GM12878 (cell line): Measurements from ENCODE around the gene CTSW. TPM values are rescaled to one million over a fixed set of nuclear protein-coding genes. Genes with fewer than 3 reads are reported as not detected.

Source experiments
- ATAC-seq: fragments of 200-7000 bp; cut with Tn5 transposase; 3 replicates; pipeline ENCODE4 v1.9.1; 2020; ENCODE audit warnings: mild to moderate bottlenecking, moderate library complexity
- BruUV-seq: library from RNA; stranded (reverse); fragments of 400-500 nt; replicated peaks from 2 replicates; lab custom pipeline; 2021; lab: Mats Ljungman, UMichigan
- CTCF ChIA-PET: fragments of 300-600 bp; sonication (Branson Sonifier 250); formaldehyde crosslinking; extraction: SDS; loops from one replicate; lab custom pipeline; 2021; ENCODE audit warnings: inconsistent platforms; lab: Yijun Ruan, JAX
- POLR2A ChIA-PET: fragments of 350-600 bp; formaldehyde crosslinking; extraction: SDS; loops from one replicate; lab custom pipeline; 2021; ENCODE audit warnings: inconsistent platforms; lab: Charles Lee
- RAD21 ChIA-PET: fragments of 300-600 bp; sonication (Branson Sonifier 250); formaldehyde crosslinking; loops from one replicate; lab custom pipeline; 2023; ENCODE audit warnings: antibody characterized with exemption; ENCODE audit not compliant: unreplicated experiment; lab: Charles Lee
- SMC1A ChIA-PET: fragments of 300-600 bp; sonication (Branson Sonifier 250); formaldehyde crosslinking; loops from one replicate; lab custom pipeline; 2023; ENCODE audit not compliant: unreplicated experiment, uncharacterized antibody; lab: Charles Lee
- DNase-seq: peaks from one replicate; pipeline ENCODE4 v3.0.0-alpha.2; 2011; ENCODE audit warnings: low read depth, low spot score
- FAIRE-seq: peaks from 3 replicates; lab custom pipeline; 2011; peaks lifted over from hg19 to GRCh38; lab: Jason Lieb, UNC
- H2AFZ ChIP-seq: 2 replicates; pipeline ENCODE4 v1.6.0; 2011; ENCODE audit warnings: low read depth, low read length, control low read depth; ENCODE audit not compliant: control insufficient read depth
- H3K27ac ChIP-seq: 2 replicates; pipeline ENCODE4 v1.5.1; 2011; ENCODE audit warnings: control low read depth; ENCODE audit not compliant: control insufficient read depth, insufficient read depth
- H3K27me3 ChIP-seq, 2 experiments: replicated peaks in 1 of 2; 2 replicates each; pipeline versions ENCODE4 v1.6.0 to v1.6.1; 2011; ENCODE audit warnings: low read length in 1 of 2; ENCODE audit not compliant: control insufficient read depth in 2 of 2, insufficient read depth in 2 of 2
- H3K36me3 ChIP-seq, 2 experiments: 2 replicates each; pipeline ENCODE4 v1.5.1; 2011; ENCODE audit warnings: low read length in 1 of 2; ENCODE audit not compliant: control insufficient read depth in 2 of 2, insufficient read depth in 2 of 2
- H3K4me1 ChIP-seq: 2 replicates; pipeline ENCODE4 v1.6.1; 2011; ENCODE audit warnings: mild to moderate bottlenecking, low read length, moderate library complexity, mixed read lengths; ENCODE audit not compliant: control insufficient read depth, insufficient read depth
- H3K4me2 ChIP-seq: 2 replicates; pipeline ENCODE4 v1.6.0; 2011; ENCODE audit warnings: control low read depth; ENCODE audit not compliant: control insufficient read depth, insufficient read depth
- H3K4me3 ChIP-seq: fragments of 200-600 bp; sonication (generic); 2 replicates; pipeline ENCODE4 v1.5.1; 2016
- H3K79me2 ChIP-seq: 2 replicates; pipeline ENCODE4 v1.6.0; 2011; ENCODE audit warnings: low read length; ENCODE audit not compliant: control insufficient read depth, insufficient read depth
- H3K9ac ChIP-seq: 2 replicates; pipeline ENCODE4 v1.8.0; 2011; ENCODE audit warnings: low read length, control low read depth, mixed read lengths; ENCODE audit not compliant: control insufficient read depth, insufficient read depth
- H3K9me3 ChIP-seq: replicated peaks from 3 replicates; pipeline ENCODE4 v1.5.1; 2011; ENCODE audit warnings: mild to moderate bottlenecking, low read length; ENCODE audit not compliant: control insufficient read depth, insufficient read depth
- H4K20me1 ChIP-seq: 2 replicates; pipeline ENCODE4 v1.6.0; 2011; ENCODE audit not compliant: control insufficient read depth, insufficient read depth
- ATF7 ChIP-seq: fragments of 450-650 bp; IDR thresholded peaks from 2 replicates; pipeline ENCODE4 v1.6.1; 2016; ENCODE audit warnings: low read depth, mild to moderate bottlenecking
- CHD1 ChIP-seq: IDR thresholded peaks from 2 replicates; pipeline ENCODE4 v1.6.1; 2012; ENCODE audit warnings: low read depth, low read length, improper control_type of control experiment
- CHD4 ChIP-seq: fragments of 200-600 bp; sonication (generic); IDR thresholded peaks from 2 replicates; pipeline ENCODE4 v1.6.1; 2016; ENCODE audit warnings: mild to moderate bottlenecking
- CREM ChIP-seq: IDR thresholded peaks from 2 replicates; pipeline ENCODE4 v1.6.1; 2014; ENCODE audit warnings: antibody characterized with exemption, low read depth
- EED ChIP-seq: sonication (generic); IDR thresholded peaks from 2 replicates; pipeline ENCODE4 v1.6.1; 2016; ENCODE audit warnings: antibody characterized with exemption, low read depth
- EGR1 ChIP-seq, 2 experiments: IDR thresholded peaks; 1 replicate in 1 of 2; 2 replicates in 1 of 2; pipeline ENCODE4 v1.6.1; 2011 to 2012; ENCODE audit warnings: low read depth in 2 of 2, low read length in 2 of 2, borderline replicate concordance in 1 of 2, mild to moderate bottlenecking in 1 of 2, moderate library complexity in 1 of 2
- GATAD2B ChIP-seq: fragments of 450-650 bp; conservative IDR thresholded peaks from 2 replicates; pipeline ENCODE4 v1.6.1; 2017; ENCODE audit warnings: low read depth, mild to moderate bottlenecking, moderate library complexity
- HDGF ChIP-seq: fragments of 450-650 bp; IDR thresholded peaks from 2 replicates; pipeline ENCODE4 v1.6.1; 2016; ENCODE audit warnings: antibody characterized with exemption
- NR2F1 ChIP-seq: fragments of 450-650 bp; conservative IDR thresholded peaks from 2 replicates; pipeline ENCODE4 v1.6.1; 2017; ENCODE audit warnings: mild to moderate bottlenecking
- PAX8 ChIP-seq: fragments of 450-650 bp; IDR thresholded peaks from 2 replicates; pipeline ENCODE4 v1.6.1; 2017; ENCODE audit warnings: mild to moderate bottlenecking, moderate library complexity
- RAD51 ChIP-seq: fragments of 450-650 bp; IDR thresholded peaks from 2 replicates; pipeline ENCODE4 v1.6.1; 2016; ENCODE audit warnings: moderate library complexity, mild to moderate bottlenecking, inconsistent platforms
- SP1 ChIP-seq: IDR thresholded peaks from one replicate; pipeline ENCODE4 v1.6.1; 2011; ENCODE audit warnings: low read depth, low read length
- SPI1 ChIP-seq: IDR thresholded peaks from 2 replicates; pipeline ENCODE4 v1.6.1; 2011; ENCODE audit warnings: low read depth, mild to moderate bottlenecking, low read length, moderate library complexity, borderline replicate concordance; ENCODE audit not compliant: insufficient read depth
- SRF ChIP-seq, 2 experiments: IDR thresholded peaks; 2 replicates each; pipeline ENCODE4 v1.6.1; 2011; ENCODE audit warnings: low read depth in 2 of 2, low read length in 2 of 2, mild to moderate bottlenecking in 1 of 2, moderate library complexity in 1 of 2
- SUPT20H ChIP-seq: IDR thresholded peaks from 2 replicates; pipeline ENCODE4 v1.6.1; 2011; ENCODE audit warnings: low read depth, mild to moderate bottlenecking, low read length, moderate library complexity, borderline replicate concordance; ENCODE audit not compliant: control insufficient read depth
- TCF7 ChIP-seq: IDR thresholded peaks from 2 replicates; pipeline ENCODE4 v1.6.1; 2014; ENCODE audit warnings: antibody characterized with exemption, borderline replicate concordance
- ZBED1 ChIP-seq: IDR thresholded peaks from 2 replicates; pipeline ENCODE4 v1.6.1; 2016; ENCODE audit warnings: borderline replicate concordance
- ZNF207 ChIP-seq: fragments of 450-650 bp; IDR thresholded peaks from 2 replicates; pipeline ENCODE4 v1.6.1; 2014; ENCODE audit warnings: antibody characterized with exemption, mild to moderate bottlenecking, borderline replicate concordance
- ZNF24 ChIP-seq: fragments of 450-650 bp; IDR thresholded peaks from 2 replicates; pipeline ENCODE4 v1.6.1; 2017; ENCODE audit warnings: antibody characterized with exemption, mild to moderate bottlenecking
- WGBS: methylation state at CpG from one replicate; pipeline ENCODE4 v1.1.6; 2016; ENCODE audit warnings: low lambda C conversion rate; ENCODE audit not compliant: insufficient replicate concordance, insufficient coverage; ENCODE audit errors: missing lambda C conversion rate; 5-methylcytosine and 5-hydroxymethylcytosine counted together
- in situ Hi-C: fragments of 300-500 bp; cut with MboI; formaldehyde crosslinking; loops from 9 replicates; pipeline ENCODE4 v1.14.3; 2018; ENCODE audit warnings: mixed read lengths
- intact Hi-C: fragments of 100-400 bp; cut with micrococcal nuclease; formaldehyde crosslinking; loops from one replicate; pipeline ENCODE4 v1.14.2; 2022; ENCODE audit not compliant: unreplicated experiment
- polyA plus RNA-seq, 11 experiments: library from polyadenylated mRNA; depleted of rRNA in 4 of 11; unstranded in 6 of 11; stranded (reverse) in 5 of 11; fragments of >200 nt; fragmentation: Nextera tagmentation in 4 of 11; fragmentation: Illumina TruSeq in 1 of 11; extraction: Ambion mirVana in 4 of 11; extraction: Trizol in 1 of 11; gene quantifications; 1 replicate in 1 of 11; 2 replicates in 10 of 11; pipeline versions ENCODE4 v1.2.1 to v1.2.3, GENCODE V29; 2011 to 2016; ENCODE audit warnings: inconsistent platforms in 2 of 11, missing spikeins in 2 of 11, low read depth in 1 of 11
- total RNA-seq, 4 experiments: library from RNA; depleted of rRNA in 3 of 4; stranded (reverse); fragments of >200 nt in 3 of 4; fragmentation: Illumina TruSeq in 1 of 4; extraction: Trizol in 1 of 4; gene quantifications; 2 replicates each; pipeline versions ENCODE4 v1.2.1 to v1.2.3, GENCODE V29; 2013 to 2021
- TF ChIP-seq, protein P1 (sequence below): IDR thresholded peaks from 2 replicates; pipeline ENCODE4 v1.6.1; 2011; ENCODE audit warnings: low read depth, low read length, improper control_type of control experiment, borderline replicate concordance
- TF ChIP-seq, protein P2 (sequence below): fragments of 450-650 bp; IDR thresholded peaks from 2 replicates; pipeline ENCODE4 v1.6.1; 2016; ENCODE audit warnings: mild to moderate bottlenecking
- TF ChIP-seq, protein P3 (sequence below): IDR thresholded peaks from 2 replicates; pipeline ENCODE4 v1.6.1; 2012; ENCODE audit warnings: low read length, inconsistent platforms

CTSW gene
- total and polyA plus RNA-seq, 10 of the 15 experiments (the other 5 are each of a cell fraction or from before 2014, with no cell fraction given): 0.53 to 12.0 (median 1.7) TPM

DNA sequence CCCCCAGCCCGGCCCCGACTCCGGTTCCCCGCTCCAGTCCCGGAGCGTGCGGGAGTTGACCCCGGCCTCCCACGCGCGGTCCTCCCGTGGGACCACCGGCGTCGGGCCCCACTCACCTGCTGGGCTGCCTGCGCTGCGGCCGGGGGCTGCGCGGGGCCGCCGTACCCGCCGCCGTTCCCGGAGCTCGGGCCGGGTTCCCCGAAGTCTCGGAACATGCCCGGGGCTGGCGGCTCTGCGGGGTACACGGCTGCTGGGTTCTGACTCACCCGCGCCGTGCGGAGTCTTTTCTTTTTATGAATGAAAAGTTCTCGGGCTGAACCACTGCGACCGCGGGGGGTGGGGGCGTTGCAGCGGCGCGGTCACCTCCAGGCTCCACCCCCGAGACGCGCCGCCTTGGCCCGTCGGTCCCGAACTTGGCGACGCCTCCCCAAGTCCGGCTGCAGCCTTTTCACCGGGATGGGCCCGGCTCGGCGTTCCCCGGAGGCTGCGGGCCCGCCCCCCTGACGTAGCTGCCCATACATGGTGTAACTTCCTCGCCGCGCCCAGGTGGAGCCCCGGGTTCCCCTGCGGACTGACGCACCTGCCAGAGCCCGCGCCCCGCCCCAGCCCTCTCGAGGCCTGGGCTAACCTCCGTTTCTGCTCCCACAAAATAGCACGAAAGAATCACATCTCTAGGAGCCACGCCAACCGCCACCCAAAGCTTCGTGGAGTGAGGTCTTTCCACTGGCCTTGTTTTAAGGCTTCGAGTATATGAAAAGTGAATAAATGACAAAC lies 20.7 kb downstream of the CTSW start, which contains the start of gene FOSL1:
TSS of gene FOSL1 (minus strand) at position 264 of the 774 bp plus-strand sequence. CDS start at position 215, 49 bp downstream.
- Histone ChIP-seq H3K36me3 (no peaks in the 10 kb centered on the region), H4K20me1 (no peaks in the 10 kb centered on the region), H3K4me2 (peak within 1 kb of the TSS; percentile 86), H3K27ac (peak within 1 kb of the TSS; percentile 9; the same call in 1 of the 2 replicates), H3K9ac (peak within 1 kb of the TSS; percentile 3), H3K27me3 (no peaks in the 10 kb centered on the region; a peak in 1 of 4 replicates), H3K4me3 (peak within 1 kb of the TSS; percentile 84), H3K4me1 (0 out of 2 replicates have a peak, but pooled peaks cover 6% of the 10 kb centered on the region), H2AFZ (peak within 1 kb of the TSS; percentile 64), H3K9me3 (no peaks in the 10 kb centered on the region), H3K79me2 (peaks cover 9% of the 10 kb centered on the region)
- FAIRE-seq (peak; percentile 56), ATAC-seq (peak; percentile 89), DNase-seq (peak; percentile 57)
- CTCF ChIA-PET: interaction anchor here (0.6 to 6.5 kb wide), 4 partner anchors 11 to 87 kb away, joined by 3 to 67 read pairs (median 12); partner anchors contain the start of genes CCDC85B and FIBP
- BruUV-seq: no TSS peak
- SMC1A ChIA-PET: interaction anchor here (0.8 to 5.6 kb wide), 4 partner anchors 11 to 91 kb away, joined by 3 to 47 read pairs (median 5); partner anchors contain the start of genes CCDC85B and FIBP
- intact Hi-C loops (no loop called here), in situ Hi-C loops (no loop called here)
- POLR2A ChIA-PET: interaction anchor here (0.6 to 4.9 kb wide), 6 partner anchors 9 to 226 kb away, joined by 3 to 67 read pairs (median 6); partner anchors contain the start of genes CCDC85B and FIBP
- RAD21 ChIA-PET: interaction anchor here (0.5 to 2.6 kb wide), 4 partner anchors 9 to 199 kb away, joined by 4 to 23 read pairs (median 5); partner anchors contain the start of genes CCDC85B and MUS81
- 2% methylated on average over 71 of the region's 80 CpGs for WGBS
- TF ChIP-seq, protein P1, sequence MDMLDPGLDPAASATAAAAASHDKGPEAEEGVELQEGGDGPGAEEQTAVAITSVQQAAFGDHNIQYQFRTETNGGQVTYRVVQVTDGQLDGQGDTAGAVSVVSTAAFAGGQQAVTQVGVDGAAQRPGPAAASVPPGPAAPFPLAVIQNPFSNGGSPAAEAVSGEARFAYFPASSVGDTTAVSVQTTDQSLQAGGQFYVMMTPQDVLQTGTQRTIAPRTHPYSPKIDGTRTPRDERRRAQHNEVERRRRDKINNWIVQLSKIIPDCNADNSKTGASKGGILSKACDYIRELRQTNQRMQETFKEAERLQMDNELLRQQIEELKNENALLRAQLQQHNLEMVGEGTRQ: no peak
- TF ChIP-seq ATF7 (peak; percentile 88), SPI1 (no peak), RAD51 (no peak), SP1 (peak; percentile 59), SUPT20H (no peak), ZBED1 (no peak), EGR1 (IDR thresholded peaks at IDR 0.05; ENCODE audit: borderline replicate concordance in 1 of 2, low read depth in 2 of 2, low read length in 2 of 2) (peak in 1 of 2 experiments; percentile 9; a peak in 1 of 3 replicates), CREM (peak; percentile 94), NR2F1 (peak; percentile 79), GATAD2B (peak; percentile 67; the same call in 1 of the 2 replicates), PAX8 (no peak), HDGF (0 out of 2 replicates have a peak, but pooled peaks have one; percentile 50), SRF (IDR thresholded peaks at IDR 0.05; ENCODE audit: low read depth in 2 of 2, low read length in 2 of 2) (peak; percentile 98 to 99), ZNF207 (no peak), ZNF24 (0 out of 2 replicates have a peak, but pooled peaks have one; percentile 19), EED (no peak), TCF7 (no peak), CHD4 (no peak), CHD1 (peak; percentile 94; the same call in 1 of the 2 replicates)
- TF ChIP-seq, protein P2, sequence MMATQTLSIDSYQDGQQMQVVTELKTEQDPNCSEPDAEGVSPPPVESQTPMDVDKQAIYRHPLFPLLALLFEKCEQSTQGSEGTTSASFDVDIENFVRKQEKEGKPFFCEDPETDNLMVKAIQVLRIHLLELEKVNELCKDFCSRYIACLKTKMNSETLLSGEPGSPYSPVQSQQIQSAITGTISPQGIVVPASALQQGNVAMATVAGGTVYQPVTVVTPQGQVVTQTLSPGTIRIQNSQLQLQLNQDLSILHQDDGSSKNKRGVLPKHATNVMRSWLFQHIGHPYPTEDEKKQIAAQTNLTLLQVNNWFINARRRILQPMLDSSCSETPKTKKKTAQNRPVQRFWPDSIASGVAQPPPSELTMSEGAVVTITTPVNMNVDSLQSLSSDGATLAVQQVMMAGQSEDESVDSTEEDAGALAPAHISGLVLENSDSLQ: peak; percentile 35; the same call in 1 of the 2 replicates
- TF ChIP-seq, protein P3, sequence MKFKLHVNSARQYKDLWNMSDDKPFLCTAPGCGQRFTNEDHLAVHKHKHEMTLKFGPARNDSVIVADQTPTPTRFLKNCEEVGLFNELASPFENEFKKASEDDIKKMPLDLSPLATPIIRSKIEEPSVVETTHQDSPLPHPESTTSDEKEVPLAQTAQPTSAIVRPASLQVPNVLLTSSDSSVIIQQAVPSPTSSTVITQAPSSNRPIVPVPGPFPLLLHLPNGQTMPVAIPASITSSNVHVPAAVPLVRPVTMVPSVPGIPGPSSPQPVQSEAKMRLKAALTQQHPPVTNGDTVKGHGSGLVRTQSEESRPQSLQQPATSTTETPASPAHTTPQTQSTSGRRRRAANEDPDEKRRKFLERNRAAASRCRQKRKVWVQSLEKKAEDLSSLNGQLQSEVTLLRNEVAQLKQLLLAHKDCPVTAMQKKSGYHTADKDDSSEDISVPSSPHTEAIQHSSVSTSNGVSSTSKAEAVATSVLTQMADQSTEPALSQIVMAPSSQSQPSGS: no peak
